OCI-LY3 (cell line): ENCODE results near the gene PLA2G2D.

Experiments
- H2AFZ ChIP-seq: fragments of 200-600, 300-600 bp; shearing (Covaris generic); 2 replicates; pipeline ENCODE4 v1.6.0; 2014; ENCODE audit warnings: antibody characterized with exemption, low read depth, low read length
- H3K27ac ChIP-seq: fragments of 200-600, 300-600 bp; sonication (generic); 2 replicates; pipeline ENCODE4 v1.5.1; 2014; ENCODE audit warnings: mild to moderate bottlenecking, low read length, moderate library complexity, mixed read lengths
- H3K27me3 ChIP-seq: fragments of 200-600, 300-600 bp; sonication (generic); 2 replicates; pipeline ENCODE4 v1.6.1; 2014; ENCODE audit warnings: low read depth, low read length, mixed read lengths
- H3K36me3 ChIP-seq: fragments of 200-600, 300-600 bp; sonication (generic); replicated peaks from 2 replicates; pipeline ENCODE3; 2014; ENCODE audit warnings: low read depth, low read length, mixed read lengths
- H3K4me1 ChIP-seq: fragments of 300-600, 200-600 bp; sonication (generic); 2 replicates; pipeline ENCODE4 v1.6.1; 2014; ENCODE audit warnings: low read length, mixed read lengths
- H3K4me2 ChIP-seq: fragments of 200-600, 300-600 bp; sonication (generic); 2 replicates; pipeline ENCODE4 v1.6.1; 2014; ENCODE audit warnings: low read length, mixed read lengths
- H3K4me3 ChIP-seq: fragments of 300-600, 200-600 bp; sonication (generic); 2 replicates; pipeline ENCODE4 v1.5.1; 2014; ENCODE audit warnings: antibody characterized with exemption, mild to moderate bottlenecking, low read length, moderate library complexity
- H3K79me2 ChIP-seq: fragments of 300-600, 200-600 bp; shearing (Covaris generic); 2 replicates; pipeline ENCODE4 v1.6.1; 2014; ENCODE audit warnings: mild to moderate bottlenecking, low read length, mixed read lengths
- H3K9ac ChIP-seq: fragments of 300-600, 200-600 bp; shearing (Covaris generic); 2 replicates; pipeline ENCODE4 v1.6.0; 2014; ENCODE audit warnings: mild to moderate bottlenecking, low read length, moderate library complexity
- H3K9me3 ChIP-seq: fragments of 200-600, 300-600 bp; shearing (Covaris generic); 2 replicates; pipeline ENCODE4 v1.6.1; 2014; ENCODE audit warnings: low read length, mixed read lengths; ENCODE audit not compliant: insufficient read depth
- H4K20me1 ChIP-seq: fragments of 200-600, 300-600 bp; sonication (generic); 2 replicates; pipeline ENCODE4 v1.6.1; 2016; ENCODE audit warnings: low read length, mixed read lengths; ENCODE audit not compliant: insufficient read depth
- CTCF ChIP-seq: fragments of 200-600, 300-600 bp; sonication (generic); IDR thresholded peaks from 2 replicates; pipeline ENCODE4 v1.5.1; 2014; ENCODE audit warnings: antibody characterized with exemption, low read length, low read depth
- EZH2phosphoT487 ChIP-seq: fragments of 200-600 bp; shearing (Covaris generic); IDR thresholded peaks from 2 replicates; pipeline ENCODE4 v1.6.1; 2018; ENCODE audit warnings: antibody characterized with exemption, mixed run types, low read depth

PLA2G2D gene

GRCh38 chr1:20090119-20090518, 29.2 kb downstream of the PLA2G2D start:
- no peak for TF ChIP-seq EZH2phosphoT487
- no peak for TF ChIP-seq CTCF
- Histone ChIP-seq H3K4me2 (no peak overlapping the region), H2AFZ (no peak overlapping the region), H4K20me1 (no peaks in the 10 kb centered on the region), H3K27me3 (no peaks in the 10 kb centered on the region), H3K4me1 (no peaks in the 10 kb centered on the region), H3K79me2 (no peaks in the 10 kb centered on the region), H3K9me3 (no peaks in the 10 kb centered on the region), H3K9ac (no peak overlapping the region), H3K4me3 (no peak overlapping the region), H3K36me3 (no peaks in the 10 kb centered on the region), H3K27ac (no peak overlapping the region)

- H3K4me2 ChIP-seq = no peak overlapping the region
- no peak overlapping the region for H3K27ac ChIP-seq
- no peaks in the 10 kb centered on the region for H3K9me3 ChIP-seq
- H3K79me2 ChIP-seq = no peaks in the 10 kb centered on the region
- no peaks in the 10 kb centered on the region for H3K27me3 ChIP-seq
- no peaks in the 10 kb centered on the region for H4K20me1 ChIP-seq
- no peak overlapping the region for H2AFZ ChIP-seq
- H3K4me3 ChIP-seq = no peak overlapping the region
- no peaks in the 10 kb centered on the region for H3K36me3 ChIP-seq
- no peaks in the 10 kb centered on the region for H3K4me1 ChIP-seq
- no peak for TF ChIP-seq EZH2phosphoT487
- no peak for TF ChIP-seq CTCF
- H3K9ac ChIP-seq = no peak overlapping the region
These were observed 29.8 kb downstream of the PLA2G2D start for GRCh38 chr1:20089328-20090077.

- no peak overlapping the region for H3K9ac ChIP-seq
- no peaks in the 10 kb centered on the region for H3K36me3 ChIP-seq
- H3K9me3 ChIP-seq = no peaks in the 10 kb centered on the region
- H3K79me2 ChIP-seq = no peaks in the 10 kb centered on the region
- no peaks in the 10 kb centered on the region for H4K20me1 ChIP-seq
- H3K4me1 ChIP-seq = no peaks in the 10 kb centered on the region
- no peak overlapping the region for H3K4me3 ChIP-seq
- H3K27ac ChIP-seq = no peak overlapping the region
- no peak overlapping the region for H2AFZ ChIP-seq
- no peaks in the 10 kb centered on the region for H3K27me3 ChIP-seq
- TF ChIP-seq CTCF (0 out of 2 replicates have a peak, but pooled peaks have one; percentile 18), EZH2phosphoT487 (no peak)
- H3K4me2 ChIP-seq = no peak overlapping the region
These were observed 31.7 kb downstream of the PLA2G2D start for GRCh38 chr1:20087668-20088067.

GRCh38 chr1:20086800-20087199, 32.5 kb downstream of the PLA2G2D start:
- Histone ChIP-seq H3K79me2 (no peaks in the 10 kb centered on the region), H3K36me3 (no peaks in the 10 kb centered on the region), H3K27ac (no peak overlapping the region), H4K20me1 (no peaks in the 10 kb centered on the region), H3K9ac (no peak overlapping the region), H3K4me1 (no peaks in the 10 kb centered on the region), H3K4me3 (no peak overlapping the region), H3K4me2 (no peak overlapping the region), H3K9me3 (no peaks in the 10 kb centered on the region), H2AFZ (no peak overlapping the region), H3K27me3 (no peaks in the 10 kb centered on the region)
- TF ChIP-seq CTCF = no peak
- no peak for TF ChIP-seq EZH2phosphoT487
